Heart right ventricle (tissue), 16 donors: Measurements from ENCODE around the gene XPR1. TPM values are rescaled to one million over a fixed set of nuclear protein-coding genes. Genes with fewer than 3 reads are reported as not detected.

Source experiments
- ATAC-seq, 8 donors: fragments of 200-7000 bp; cut with Tn5 transposase; one replicate each; pipeline ENCODE4 v1.9.1; 2020; ENCODE audit warnings: mild to moderate bottlenecking in 8 of 8, moderate library complexity in 8 of 8, moderate number of reproducible peaks in 1 of 8
- DNase-seq, 2 donors: peaks; one replicate each; pipeline ENCODE4 v3.0.0-alpha.2; 2020
- H3K27ac ChIP-seq, 10 donors: fragments of 200-600 bp; sonication (generic) in 2 of 10; one replicate each; pipeline versions ENCODE4 v1.5.0 to v1.8.0; 2020 to 2022; ENCODE audit warnings: mild to moderate bottlenecking in 3 of 10
- H3K27me3 ChIP-seq, 7 donors: fragments of 200-600 bp; one replicate each; pipeline ENCODE4 v1.8.0; 2021 to 2022; ENCODE audit warnings: mild to moderate bottlenecking in 2 of 7
- H3K36me3 ChIP-seq, 9 donors: fragments of 200-600 bp; sonication (generic) in 1 of 9; one replicate each; pipeline versions ENCODE4 v1.5.0 to v1.8.0; 2020 to 2022; ENCODE audit warnings: mild to moderate bottlenecking in 2 of 9
- H3K4me1 ChIP-seq, 9 donors: fragments of 200-600 bp; sonication (generic) in 1 of 9; one replicate each; pipeline versions ENCODE4 v1.5.0 to v1.8.0; 2020 to 2022; ENCODE audit warnings: mild to moderate bottlenecking in 4 of 9
- H3K4me3 ChIP-seq, 10 donors: fragments of 200-600 bp; sonication (generic) in 2 of 10; one replicate each; pipeline versions ENCODE4 v1.5.0 to v1.8.0; 2020 to 2022; ENCODE audit warnings: mild to moderate bottlenecking in 7 of 10, moderate library complexity in 2 of 10
- H3K9me3 ChIP-seq, 11 donors: fragments of 200-600 bp in 10 of 11; sonication (generic) in 2 of 11; one replicate each; pipeline versions ENCODE4 v1.5.0 to v1.8.0; 2013 to 2022; ENCODE audit warnings: mild to moderate bottlenecking in 2 of 11, control low read depth in 1 of 11, moderate library complexity in 1 of 11
- CTCF ChIP-seq, 9 donors: fragments of 200-600 bp; sonication (generic) in 2 of 9; IDR thresholded peaks; one replicate each; pipeline versions ENCODE4 v1.5.0 to v1.8.0; 2021 to 2022; ENCODE audit warnings: antibody characterized with exemption in 9 of 9, mild to moderate bottlenecking in 5 of 9, moderate library complexity in 1 of 9
- WGBS, 2 donors: extraction: QIAGEN DNeasy Blood & Tissue Kit; methylation state at CpG; one replicate each; pipeline ENCODE4 v1.1.7; 2013; ENCODE audit warnings: inconsistent platforms in 1 of 2; 5-methylcytosine and 5-hydroxymethylcytosine counted together
- intact Hi-C, 10 donors: fragments of 100-400 bp; cut with DNase I; formaldehyde crosslinking; loops; one replicate each; pipeline versions ENCODE4 v1.11.1 to v1.14.2; 2022
- polyA plus RNA-seq, 2 donors: library from polyadenylated mRNA; stranded (reverse); fragments of 200-250 nt; gene quantifications; one replicate each; pipeline ENCODE4 v1.2.3, GENCODE V29; 2013
- total RNA-seq, 10 donors: library from RNA; stranded (reverse); fragmentation: NEBNext Ultra II Directional in 3 of 10; extraction: Animal tissue kit (Norgen Biotek cat#: 25700) in 3 of 10; gene quantifications; one replicate each; pipeline versions ENCODE4 v1.2.1 to v1.2.4, GENCODE V29; 2021 to 2023
- donor health status: Arrhythmogenic right ventricular cardiomyopathy.
- donor health status: ischemic (EF 13 %, LVEDD 7.1; RV severe dilation, severe dysfunction).
- donor health status: healthy with polysubstance abuse.
- donor health status: DM: no; HTN: yes; CAD: no.
- donor health status: DM: no; HTN: no; CAD: no.
- donor health status: ischemic (EF 25% LVEDD 6.9; RV normal size, moderate dysfunction).
- donor health status: ischemic (EF 25% LVEDD 5.7; RV mildly dilated, moderate dysfunction).
- donor health status: healthy.
- donor health status: DM: yes; HTN: yes; CAD: no.
- donor health status: Ischemic cardiomyopathy.
- donor health status: ischemic (EF 35%, LVEDD 5.7; RV mildly dilated, moderate dysfunction).
- donor health status: nonischemic (EF 11% LVEDD 7.7; RV severe dilation, severe dysfunction).
- donor health status: DM: yes; HTN: yes; CAD: no.
- donor health status: PGD.
- donor health status: ischemic (EF 29% LVEDD 5.4; RV normal size, mild dysfunction).
- donor health status: nonischemic (EF 23%, LVEDD 6.1; RV moderate dilation, normal function).

The XPR1 gene
- total and polyA plus RNA-seq, 12 donors = 18.3 to 142 (median 70.0) TPM

- DNase-seq (no peak), ATAC-seq (no peak)
- Histone ChIP-seq H3K9me3 (no peaks in the 10 kb centered on the region), H3K27ac (no peak overlapping the region), H3K36me3 (peaks cover 0 to 34% (median 14%) of the 10 kb centered on the region in 9 donors), H3K4me1 (peaks cover 0 to 19% (median 3%) of the 10 kb centered on the region in 9 donors), H3K27me3 (no peaks in the 10 kb centered on the region), H3K4me3 (no peak overlapping the region)
- 95 to 99% methylated on average over 2 of the region's 2 CpGs for WGBS, 2 donors
- intact Hi-C loops = no loop called here
- TF ChIP-seq CTCF (IDR thresholded peaks at IDR 0.05) = no peak
These were observed 171.0 kb downstream of the XPR1 start for GRCh38 chr1:180802813-180803212.

GRCh38 chr1:180805316-180805715 is 173.5 kb downstream of the XPR1 start:
- peaks cover 0 to 57% (median 15%) of the 10 kb centered on the region in 9 donors for H3K36me3 ChIP-seq
- intact Hi-C loops = no loop called here
- H3K27me3 ChIP-seq = no peaks in the 10 kb centered on the region

GRCh38 chr1:180811298-180811697 is 179.5 kb downstream of the XPR1 start:
- Histone ChIP-seq H3K36me3 (peaks cover 0 to 77% (median 31%) of the 10 kb centered on the region in 9 donors), H3K27me3 (no peaks in the 10 kb centered on the region), H3K4me3 (no peak overlapping the region), H3K9me3 (no peaks in the 10 kb centered on the region), H3K4me1 (peaks cover 0 to 13% (median 0%) of the 10 kb centered on the region in 9 donors), H3K27ac (no peak overlapping the region)
- intact Hi-C loops = no loop called here
- TF ChIP-seq CTCF (IDR thresholded peaks at IDR 0.05) = no peak
- no peak for ATAC-seq
- DNase-seq = no peak
- WGBS, 2 donors = 95 to 98% methylated on average over 2 of the region's 2 CpGs

More at GRCh38 chr1:180805316-180805715, 173.5 kb downstream of the XPR1 start:
- TF ChIP-seq CTCF (IDR thresholded peaks at IDR 0.05) = no peak
- H3K4me1 ChIP-seq = peaks cover 0 to 9% (median 0%) of the 10 kb centered on the region in 9 donors
- H3K9me3 ChIP-seq = no peaks in the 10 kb centered on the region
- DNase-seq (no peak), ATAC-seq (no peak)
- no peak overlapping the region for H3K4me3 ChIP-seq
- H3K27ac ChIP-seq = no peak overlapping the region

GRCh38 chr1:180811886-180812285 is 180.1 kb downstream of the XPR1 start:
- ATAC-seq = no peak
- Histone ChIP-seq H3K27me3 (no peaks in the 10 kb centered on the region), H3K9me3 (no peaks in the 10 kb centered on the region), H3K4me1 (peaks cover 0 to 13% (median 0%) of the 10 kb centered on the region in 9 donors), H3K4me3 (no peak overlapping the region), H3K36me3 (peaks cover 0 to 71% (median 25%) of the 10 kb centered on the region in 9 donors), H3K27ac (no peak overlapping the region)
- no peak for TF ChIP-seq CTCF (IDR thresholded peaks at IDR 0.05)
- DNase-seq = no peak
- intact Hi-C loops = no loop called here
